Measurements from ENCODE around the gene DNAJA3.

DNAJA3 gene

DNA sequence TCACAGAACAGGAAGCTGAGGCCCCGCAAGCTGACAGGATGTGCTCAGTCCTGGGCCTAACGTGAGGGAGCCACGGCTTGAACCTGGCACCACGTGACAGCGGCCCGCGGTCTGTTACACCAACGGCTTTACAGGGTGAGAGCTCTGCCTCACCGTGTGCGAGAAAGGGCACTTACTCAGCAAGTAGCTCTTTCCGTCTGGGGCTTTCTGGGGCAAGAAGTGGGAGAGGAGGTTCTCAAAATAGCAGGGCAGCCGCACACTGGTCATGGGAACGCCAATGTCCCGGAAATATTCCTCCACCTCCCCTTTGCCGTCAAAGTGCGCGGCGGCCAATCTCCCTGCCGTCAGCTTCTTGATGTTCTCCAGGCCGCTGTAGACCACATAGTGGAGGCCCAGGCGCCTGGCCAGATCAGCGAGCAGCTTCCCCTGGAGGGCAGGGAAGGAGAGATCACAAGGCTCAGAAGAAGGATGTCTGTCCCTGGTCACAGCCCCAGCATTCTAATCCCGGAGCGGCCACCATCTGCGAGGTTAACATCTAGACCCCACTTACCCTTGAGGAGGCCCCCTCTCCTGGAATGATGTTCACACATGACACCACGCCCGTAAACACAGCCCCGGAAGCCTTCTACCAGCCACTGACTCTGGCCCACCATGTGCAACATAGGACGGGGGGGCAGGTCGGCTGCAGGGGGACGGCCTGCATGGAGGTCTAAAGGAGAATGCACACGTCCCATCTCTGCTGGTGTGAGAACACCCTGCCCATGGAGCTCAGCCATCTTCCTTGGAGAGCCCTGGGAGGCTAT is 40.5 kb downstream of the DNAJA3 start:
- H3K27ac ChIP-seq: no peak overlapping the region
- TF ChIP-seq, protein P1, sequence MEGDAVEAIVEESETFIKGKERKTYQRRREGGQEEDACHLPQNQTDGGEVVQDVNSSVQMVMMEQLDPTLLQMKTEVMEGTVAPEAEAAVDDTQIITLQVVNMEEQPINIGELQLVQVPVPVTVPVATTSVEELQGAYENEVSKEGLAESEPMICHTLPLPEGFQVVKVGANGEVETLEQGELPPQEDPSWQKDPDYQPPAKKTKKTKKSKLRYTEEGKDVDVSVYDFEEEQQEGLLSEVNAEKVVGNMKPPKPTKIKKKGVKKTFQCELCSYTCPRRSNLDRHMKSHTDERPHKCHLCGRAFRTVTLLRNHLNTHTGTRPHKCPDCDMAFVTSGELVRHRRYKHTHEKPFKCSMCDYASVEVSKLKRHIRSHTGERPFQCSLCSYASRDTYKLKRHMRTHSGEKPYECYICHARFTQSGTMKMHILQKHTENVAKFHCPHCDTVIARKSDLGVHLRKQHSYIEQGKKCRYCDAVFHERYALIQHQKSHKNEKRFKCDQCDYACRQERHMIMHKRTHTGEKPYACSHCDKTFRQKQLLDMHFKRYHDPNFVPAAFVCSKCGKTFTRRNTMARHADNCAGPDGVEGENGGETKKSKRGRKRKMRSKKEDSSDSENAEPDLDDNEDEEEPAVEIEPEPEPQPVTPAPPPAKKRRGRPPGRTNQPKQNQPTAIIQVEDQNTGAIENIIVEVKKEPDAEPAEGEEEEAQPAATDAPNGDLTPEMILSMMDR (conservative IDR thresholded peaks at IDR 0.05): no peak

DNA sequence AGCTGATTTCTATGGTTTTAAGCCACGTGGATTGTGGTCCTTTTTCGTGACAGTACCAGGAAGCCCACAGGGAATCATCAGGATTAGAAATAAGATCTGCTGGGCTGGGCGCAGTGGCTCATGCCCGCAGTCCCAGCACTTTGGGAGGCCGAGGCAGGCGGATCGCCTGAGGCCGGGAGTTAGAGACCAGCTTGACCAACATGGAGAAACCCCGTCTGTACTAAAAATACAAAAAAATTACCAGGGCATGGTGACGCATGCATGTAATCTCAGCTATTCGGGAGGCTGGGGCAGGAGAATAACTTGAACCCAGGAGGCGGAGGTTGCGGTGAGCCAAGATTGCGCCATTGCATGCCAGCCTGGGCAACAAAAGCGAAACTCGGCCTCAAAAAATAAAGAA is 42.2 kb downstream of the DNAJA3 start:
- TF ChIP-seq, protein P1 (conservative IDR thresholded peaks at IDR 0.05): no peak
- no peak overlapping the region for H3K27ac ChIP-seq

DNA sequence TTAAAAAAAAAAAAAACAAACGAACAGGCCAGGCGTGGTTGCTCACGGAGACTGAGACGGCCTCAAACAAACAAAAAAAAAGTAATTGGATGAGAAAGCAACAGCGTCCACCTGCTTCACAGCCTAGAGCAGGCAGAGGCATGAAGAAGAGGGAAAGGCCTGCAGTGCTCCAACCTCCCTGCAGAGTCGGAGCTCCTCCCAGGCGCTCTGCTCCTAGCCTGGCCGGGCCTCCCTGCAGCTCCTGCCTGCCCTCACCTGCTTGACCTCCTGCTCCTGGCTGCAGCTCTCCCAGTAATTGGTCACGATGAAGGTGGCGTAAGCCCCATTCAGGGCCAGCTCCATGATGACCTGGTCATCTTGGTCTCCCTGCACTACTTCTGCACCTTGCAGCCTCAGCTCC is 43.3 kb downstream of the DNAJA3 start:
- no peak overlapping the region for H3K27ac ChIP-seq
- TF ChIP-seq, protein P1 (conservative IDR thresholded peaks at IDR 0.05): no peak

DNA sequence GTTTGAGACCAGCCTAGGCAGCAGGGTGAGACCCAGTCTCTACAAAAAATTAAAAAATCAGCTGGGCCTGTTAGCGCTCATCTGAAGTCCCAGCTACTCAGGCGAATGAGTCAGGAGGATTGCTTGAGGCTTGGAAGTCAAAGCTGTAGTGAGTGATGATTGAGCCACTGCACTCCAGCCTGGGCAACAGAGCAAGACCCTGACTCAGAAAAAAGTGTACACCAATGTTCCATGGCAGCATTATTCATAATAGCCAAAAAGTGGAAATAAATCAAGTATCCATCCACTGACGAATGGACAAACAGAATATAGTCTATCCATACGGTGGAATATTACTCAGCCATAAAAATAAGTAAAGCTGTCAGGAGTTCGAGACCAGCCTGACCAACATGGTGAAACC is 46.2 kb downstream of the DNAJA3 start:
- TF ChIP-seq, protein P1 (conservative IDR thresholded peaks at IDR 0.05): no peak
- no peak overlapping the region for H3K27ac ChIP-seq

DNA sequence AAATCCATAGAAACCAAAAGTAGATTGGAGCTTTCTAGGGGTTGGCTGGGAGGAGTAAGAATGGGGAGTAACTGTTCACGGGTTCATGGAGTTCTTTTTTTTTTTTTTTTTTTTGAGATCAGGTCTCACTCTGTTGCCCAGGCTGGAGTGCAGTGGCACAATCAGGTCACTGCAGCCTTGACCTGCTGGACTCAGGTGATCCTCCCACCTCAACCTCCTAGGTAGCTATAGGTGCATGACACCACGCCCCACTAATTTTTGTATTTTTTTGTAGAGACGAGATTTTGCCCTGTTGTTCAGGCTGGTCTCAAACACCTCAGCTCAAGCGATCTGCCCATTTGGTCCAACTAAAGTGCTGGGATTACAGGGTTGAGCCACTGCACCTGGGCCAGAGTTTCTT is 47.2 kb downstream of the DNAJA3 start:
- H3K27ac ChIP-seq: no peak overlapping the region
- TF ChIP-seq, protein P1 (conservative IDR thresholded peaks at IDR 0.05): no peak

DNA sequence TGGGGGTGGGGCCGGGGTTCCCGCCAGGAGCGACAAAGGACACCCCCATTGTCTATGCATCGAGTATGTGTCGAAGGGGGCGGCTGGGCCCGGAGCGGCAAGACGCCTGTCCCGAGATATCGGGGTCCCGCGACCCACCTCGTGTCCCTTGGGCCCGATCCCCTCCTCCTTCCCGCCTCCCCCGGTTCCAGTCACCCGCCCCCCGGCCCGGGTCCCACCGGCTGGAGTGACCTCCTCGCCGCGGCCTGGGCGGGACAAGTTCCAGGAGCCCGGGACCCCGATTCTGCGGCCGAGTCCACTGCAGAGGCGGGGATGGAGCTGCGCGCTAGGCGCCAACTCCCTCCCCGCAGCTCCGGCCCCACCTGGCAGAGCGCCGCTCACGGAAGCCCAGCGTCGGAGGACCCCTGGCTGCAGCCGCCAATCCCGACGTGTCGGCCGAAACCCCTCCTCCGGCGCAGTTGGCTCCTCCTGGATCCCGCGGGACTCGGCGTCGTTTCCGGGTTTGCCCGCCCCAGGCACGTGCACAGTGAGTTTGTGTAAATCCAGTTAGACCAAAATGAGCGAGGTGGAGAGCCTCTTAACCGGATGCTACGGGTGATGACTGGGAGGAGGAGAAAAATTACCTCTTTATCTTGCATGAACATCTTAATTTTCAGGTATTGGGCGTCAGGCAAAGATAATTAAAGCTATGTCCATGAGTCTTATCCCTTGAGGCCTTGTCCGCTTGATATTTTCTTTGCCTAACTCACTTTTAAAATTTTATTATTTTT is 48.7 kb downstream of the DNAJA3 start, which contains the start of gene NMRAL1:
TSS of gene NMRAL1 (minus strand) at position 434 of the 770 bp plus-strand sequence. CDS start 493 bp downstream, outside the sequence.
- TF ChIP-seq, protein P1 (conservative IDR thresholded peaks at IDR 0.05): no peak
- peak within 1 kb of the TSS; percentile 72 for H3K27ac ChIP-seq

Data from VCaP (cell line).